KBM-7 (cell line): Measurements from ENCODE around the gene RAP1GDS1.

ENCODE experiments used
- DNase-seq: peaks from one replicate; pipeline ENCODE4 v3.0.0-alpha.2; 2015
- in situ Hi-C: fragments of 300-500 bp; cut with MboI; formaldehyde crosslinking; loops from 2 replicates; pipeline ENCODE4 v1.14.3; 2020; ENCODE audit warnings: low sequenced_read_pairs, low pct_unique_long_range_greater_than_20kb, mixed read lengths

RAP1GDS1 gene, protein sequence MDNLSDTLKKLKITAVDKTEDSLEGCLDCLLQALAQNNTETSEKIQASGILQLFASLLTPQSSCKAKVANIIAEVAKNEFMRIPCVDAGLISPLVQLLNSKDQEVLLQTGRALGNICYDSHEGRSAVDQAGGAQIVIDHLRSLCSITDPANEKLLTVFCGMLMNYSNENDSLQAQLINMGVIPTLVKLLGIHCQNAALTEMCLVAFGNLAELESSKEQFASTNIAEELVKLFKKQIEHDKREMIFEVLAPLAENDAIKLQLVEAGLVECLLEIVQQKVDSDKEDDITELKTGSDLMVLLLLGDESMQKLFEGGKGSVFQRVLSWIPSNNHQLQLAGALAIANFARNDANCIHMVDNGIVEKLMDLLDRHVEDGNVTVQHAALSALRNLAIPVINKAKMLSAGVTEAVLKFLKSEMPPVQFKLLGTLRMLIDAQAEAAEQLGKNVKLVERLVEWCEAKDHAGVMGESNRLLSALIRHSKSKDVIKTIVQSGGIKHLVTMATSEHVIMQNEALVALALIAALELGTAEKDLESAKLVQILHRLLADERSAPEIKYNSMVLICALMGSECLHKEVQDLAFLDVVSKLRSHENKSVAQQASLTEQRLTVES

GRCh38 chr4:98260579-98261404 is at the start of gene RAP1GDS1:
RAP1GDS1 (plus strand) TSS chr4:98261384; CDS start chr4:98261566, 182 bp downstream.
- peak; percentile 92 for DNase-seq
- in situ Hi-C loops, result no loop called here

DNA sequence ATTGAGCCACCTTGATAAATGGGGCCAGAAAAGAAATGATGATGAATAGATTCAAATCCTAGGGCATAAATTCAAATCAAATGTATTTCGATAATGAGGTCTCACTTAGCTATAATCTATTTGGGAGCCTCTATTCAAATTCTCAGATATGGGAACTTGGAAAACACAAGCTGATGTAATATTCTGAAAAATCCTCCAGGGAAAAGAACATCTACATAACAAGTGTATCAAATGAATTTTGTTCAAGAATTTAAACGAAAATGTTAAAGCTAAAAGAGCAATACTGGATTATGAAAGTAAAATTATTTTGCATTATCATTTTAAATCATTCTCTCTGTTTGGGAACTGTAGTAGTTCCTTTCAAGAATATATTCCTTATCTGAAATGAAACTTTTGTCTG is 38.9 kb upstream of the RAP1GDS1 start:
- no peak for DNase-seq
- in situ Hi-C loops, result no loop called here

- no peak for DNase-seq
Measured at GRCh38 chr4:98226396-98226795, 34.8 kb upstream of the RAP1GDS1 start.

DNA sequence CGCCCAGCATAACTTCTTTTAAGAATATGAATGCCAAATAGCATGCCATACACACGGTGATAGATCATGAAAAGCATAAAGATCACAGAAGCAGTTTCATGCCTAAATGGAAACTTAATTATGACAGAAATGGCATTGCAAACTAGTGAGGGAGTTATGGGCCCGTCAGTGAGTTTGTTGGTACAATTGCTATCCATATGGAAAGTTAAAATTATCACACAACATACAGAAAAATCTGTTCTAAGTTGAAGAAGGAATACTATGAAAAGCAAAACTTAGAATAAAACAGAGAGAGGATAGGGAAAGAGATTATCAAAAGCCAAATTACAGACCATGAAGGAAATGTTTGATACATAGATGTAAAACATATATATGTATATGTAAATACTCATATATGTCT is 30.2 kb upstream of the RAP1GDS1 start:
- in situ Hi-C loops, result no loop called here
- DNase-seq, result no peak

More at GRCh38 chr4:98226396-98226795, 34.8 kb upstream of the RAP1GDS1 start:
- in situ Hi-C loops, result no loop called here

DNA sequence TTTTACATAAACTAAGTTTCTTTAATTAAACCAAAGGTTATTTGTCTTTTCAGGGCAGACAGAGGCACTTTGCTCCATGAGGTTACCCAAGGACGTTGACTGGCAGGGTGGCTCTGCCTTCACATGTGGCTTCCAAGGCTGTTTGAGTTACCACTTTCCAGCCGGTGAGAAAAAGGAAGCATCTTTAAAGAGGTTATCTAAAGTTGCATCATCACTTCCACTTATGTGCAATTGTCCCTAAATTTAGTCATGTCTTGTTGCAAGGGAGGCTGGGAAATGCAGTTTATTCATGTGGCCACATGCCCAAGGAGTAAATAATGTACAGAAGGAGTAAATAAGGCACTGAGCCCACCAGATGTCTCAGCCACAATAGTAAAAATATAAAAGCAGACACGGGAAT is 29.0 kb upstream of the RAP1GDS1 start:
- DNase-seq, result peak; percentile 91

GRCh38 chr4:98237204-98237603 is 24.0 kb upstream of the RAP1GDS1 start:
- DNase-seq, result no peak
- in situ Hi-C loops, result no loop called here

More for the DNA sequence above, 29.0 kb upstream of the RAP1GDS1 start:
- in situ Hi-C loops, result no loop called here

- no peak for DNase-seq
Measured at GRCh38 chr4:98242063-98242462, 19.1 kb upstream of the RAP1GDS1 start.

GRCh38 chr4:98242538-98242937 is 18.6 kb upstream of the RAP1GDS1 start:
- in situ Hi-C loops, result no loop called here
- no peak for DNase-seq

More at GRCh38 chr4:98242063-98242462, 19.1 kb upstream of the RAP1GDS1 start:
- in situ Hi-C loops, result no loop called here

DNA sequence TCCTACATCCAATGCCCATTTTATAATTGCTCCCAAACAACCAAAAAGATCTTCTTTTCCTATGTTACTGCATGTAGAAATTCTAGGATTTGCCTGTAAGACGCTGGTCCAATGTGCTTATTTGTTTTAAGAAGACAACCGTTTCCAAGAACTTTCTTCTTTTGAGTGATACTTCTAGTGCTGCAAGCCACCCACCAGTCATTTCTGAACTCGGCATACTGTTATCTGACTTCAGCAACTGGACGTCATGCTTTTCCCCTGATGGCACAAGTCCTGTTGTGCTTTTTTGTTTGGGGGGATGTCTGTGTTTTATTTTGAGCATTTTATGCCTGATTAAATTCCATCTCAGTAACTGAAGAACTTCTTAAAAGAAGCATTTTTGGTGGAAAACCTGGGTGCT is 16.0 kb upstream of the RAP1GDS1 start:
- in situ Hi-C loops, result no loop called here
- no peak for DNase-seq

- no peak for DNase-seq
- in situ Hi-C loops, result no loop called here
Measured at GRCh38 chr4:98248934-98249333, 12.2 kb upstream of the RAP1GDS1 start.

DNA sequence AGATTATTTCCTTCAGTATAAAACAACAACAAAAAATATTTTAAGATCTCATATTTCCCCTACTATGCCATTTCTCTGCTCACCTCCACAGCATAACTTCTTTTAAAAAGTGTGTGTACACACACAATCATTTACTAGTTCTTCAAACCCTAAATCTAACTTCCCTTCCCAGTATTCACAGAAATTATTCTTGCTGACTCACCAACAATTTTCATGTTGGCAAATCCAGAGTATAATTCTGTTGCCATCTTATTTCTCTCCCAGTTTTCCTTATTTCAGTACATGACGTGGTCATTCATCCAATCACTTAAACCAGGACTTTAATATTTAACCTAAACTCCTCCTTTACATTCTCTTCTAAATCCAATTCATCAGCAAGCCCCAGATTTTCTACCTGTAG is 11.4 kb upstream of the RAP1GDS1 start:
- no peak for DNase-seq
- in situ Hi-C loops, result no loop called here

DNA sequence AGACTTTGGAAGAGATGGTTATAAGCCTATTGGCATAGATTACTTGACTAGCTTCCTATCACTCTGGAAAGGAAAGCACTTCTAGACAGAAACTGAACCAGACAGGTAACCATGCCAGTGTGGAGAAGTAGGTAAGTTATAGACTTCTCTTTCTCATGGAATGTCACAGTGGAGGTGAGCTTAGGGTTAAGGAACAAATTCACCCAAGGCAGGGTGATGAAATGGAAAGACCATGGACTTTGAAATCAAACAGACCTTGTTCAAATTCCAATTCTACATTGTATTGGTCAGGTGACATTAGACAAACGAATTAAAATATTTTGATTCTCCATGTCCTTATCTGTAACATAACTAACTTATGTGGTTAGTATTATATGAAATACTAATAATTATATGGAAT is 7.7 kb upstream of the RAP1GDS1 start:
- in situ Hi-C loops, result no loop called here
- DNase-seq, result no peak

GRCh38 chr4:98260047-98260578 is 1.1 kb upstream of the RAP1GDS1 start:
- no peak for DNase-seq
- in situ Hi-C loops, result no loop called here

DNA sequence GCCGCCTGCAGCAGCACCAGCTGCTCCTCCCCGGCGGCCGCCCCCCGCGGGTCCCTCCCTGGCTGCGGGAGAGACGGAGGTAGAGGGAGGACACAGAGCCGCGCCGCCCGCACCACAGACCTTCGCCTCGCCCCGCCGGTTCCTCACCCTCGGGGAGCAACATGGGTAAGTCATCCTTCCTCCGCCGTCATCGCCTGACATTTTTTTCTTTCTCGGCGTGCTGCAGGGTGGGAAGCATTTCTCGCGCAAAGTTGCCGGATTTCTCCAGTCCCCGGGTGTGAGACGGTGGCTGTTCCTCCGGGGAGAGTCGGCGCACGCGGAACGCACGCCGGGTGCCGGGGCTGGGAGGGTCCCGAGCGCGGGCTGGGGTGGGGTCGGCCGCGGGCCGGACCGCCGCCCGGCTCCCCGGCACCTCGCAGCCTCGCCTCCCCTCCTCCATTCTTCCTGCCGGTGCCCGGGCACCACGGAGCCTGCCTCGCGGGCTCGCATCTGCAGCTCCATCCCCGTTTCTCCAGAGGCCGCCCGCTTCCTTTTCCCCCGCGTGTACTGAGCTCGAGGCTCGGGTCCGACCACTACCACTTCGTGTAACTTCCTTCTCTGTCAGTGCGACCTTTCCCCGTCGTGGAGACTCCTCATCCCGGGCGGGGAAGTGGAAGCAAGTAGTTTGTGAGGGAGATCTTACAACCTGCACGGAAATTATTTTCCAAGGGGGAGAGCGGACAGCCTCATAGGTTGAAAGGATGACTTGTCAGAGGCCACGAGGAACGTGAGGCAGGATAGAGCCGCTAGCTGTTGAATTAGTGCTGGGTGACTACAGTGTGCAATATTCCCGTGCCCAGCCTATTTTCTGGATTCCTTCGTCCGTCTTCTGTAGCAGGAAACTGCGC is 464 bp downstream of the RAP1GDS1 start:
- DNase-seq, result peak; percentile 67
- in situ Hi-C loops, result no loop called here

- in situ Hi-C loops, result no loop called here
- DNase-seq, result peak; percentile 53
Measured at GRCh38 chr4:98262431-98262830, 1.2 kb downstream of the RAP1GDS1 start.

- DNase-seq, result no peak
- in situ Hi-C loops, result no loop called here
Measured at GRCh38 chr4:98267498-98267897, 6.3 kb downstream of the RAP1GDS1 start.

- no peak for DNase-seq
- in situ Hi-C loops, result no loop called here
Measured at GRCh38 chr4:98275145-98275544, 14.0 kb downstream of the RAP1GDS1 start.
